ENCODE measurements around the gene PHF3. TPM values are rescaled to one million over a fixed set of nuclear protein-coding genes. Genes with fewer than 3 reads are reported as not detected.
"Not testable (repeated sequence)": the region's sequence is repeated elsewhere in the genome, so short reads cannot be mapped to it uniquely, and the experiment has no call there.

Gene PHF3
- total RNA-seq, 1 donor from 2014 or later: 61.1 TPM

GRCh38 chr6:63750400-63750799, 114.8 kb downstream of the PHF3 start:
- H3K36me3 ChIP-seq: no peaks in the 10 kb centered on the region
- no peak for TF ChIP-seq CTCF (IDR thresholded peaks at IDR 0.05)
- H3K4me1 ChIP-seq: no peaks in the 10 kb centered on the region
- no peak overlapping the region for H3K4me3 ChIP-seq
- H3K27ac ChIP-seq: no peak overlapping the region
- DNase-seq (no peak), ATAC-seq (no peak)
- intact Hi-C loops (cut with DNase I): no loop called here
- H3K27me3 ChIP-seq: no peaks in the 10 kb centered on the region
- no peaks in the 10 kb centered on the region for H3K9me3 ChIP-seq

GRCh38 chr6:63757275-63757674, 121.7 kb downstream of the PHF3 start:
- DNase-seq; ATAC-seq; H3K9me3 ChIP-seq; H3K27me3 ChIP-seq; H3K4me1 ChIP-seq; H3K27ac ChIP-seq; H3K36me3 ChIP-seq; H3K4me3 ChIP-seq; intact Hi-C loops (cut with DNase I): not testable (repeated sequence)

GRCh38 chr6:63757826-63758225, 122.2 kb downstream of the PHF3 start:
- Histone ChIP-seq H3K4me3 (no peak overlapping the region), H3K27me3 (no peaks in the 10 kb centered on the region), H3K4me1 (no peaks in the 10 kb centered on the region), H3K27ac (no peak overlapping the region), H3K9me3 (peaks cover 9% of the 10 kb centered on the region), H3K36me3 (peaks cover 4% of the 10 kb centered on the region)
- no peak for DNase-seq
- no peak for ATAC-seq
- intact Hi-C loops (cut with DNase I): no loop called here
- TF ChIP-seq CTCF (IDR thresholded peaks at IDR 0.05): no peak

- H3K4me1 ChIP-seq: no peaks in the 10 kb centered on the region
- ATAC-seq: no peak
- H3K4me3 ChIP-seq: no peak overlapping the region
- intact Hi-C loops (cut with DNase I): loop anchor here (10.0 kb wide), 1 partner anchor 165 kb away; no protein-coding TSS in a partner anchor
- peaks cover 4% of the 10 kb centered on the region for H3K36me3 ChIP-seq
- no peak for DNase-seq
- no peaks in the 10 kb centered on the region for H3K27me3 ChIP-seq
- H3K9me3 ChIP-seq: peaks cover 9% of the 10 kb centered on the region
- no peak overlapping the region for H3K27ac ChIP-seq
- TF ChIP-seq CTCF (IDR thresholded peaks at IDR 0.05): no peak
Observed at GRCh38 chr6:63759605-63760105, 124.1 kb downstream of the PHF3 start.

- Histone ChIP-seq H3K4me3 (no peak overlapping the region), H3K9me3 (peaks cover 9% of the 10 kb centered on the region), H3K36me3 (peaks cover 4% of the 10 kb centered on the region), H3K27me3 (no peaks in the 10 kb centered on the region), H3K4me1 (no peaks in the 10 kb centered on the region), H3K27ac (no peak overlapping the region)
- intact Hi-C loops (cut with DNase I): loop anchor here (10.0 kb wide), 1 partner anchor 165 kb away; no protein-coding TSS in a partner anchor
- TF ChIP-seq CTCF (IDR thresholded peaks at IDR 0.05): no peak
- ATAC-seq: no peak
- DNase-seq: no peak
Observed at GRCh38 chr6:63760199-63760598, 124.6 kb downstream of the PHF3 start.

DNA sequence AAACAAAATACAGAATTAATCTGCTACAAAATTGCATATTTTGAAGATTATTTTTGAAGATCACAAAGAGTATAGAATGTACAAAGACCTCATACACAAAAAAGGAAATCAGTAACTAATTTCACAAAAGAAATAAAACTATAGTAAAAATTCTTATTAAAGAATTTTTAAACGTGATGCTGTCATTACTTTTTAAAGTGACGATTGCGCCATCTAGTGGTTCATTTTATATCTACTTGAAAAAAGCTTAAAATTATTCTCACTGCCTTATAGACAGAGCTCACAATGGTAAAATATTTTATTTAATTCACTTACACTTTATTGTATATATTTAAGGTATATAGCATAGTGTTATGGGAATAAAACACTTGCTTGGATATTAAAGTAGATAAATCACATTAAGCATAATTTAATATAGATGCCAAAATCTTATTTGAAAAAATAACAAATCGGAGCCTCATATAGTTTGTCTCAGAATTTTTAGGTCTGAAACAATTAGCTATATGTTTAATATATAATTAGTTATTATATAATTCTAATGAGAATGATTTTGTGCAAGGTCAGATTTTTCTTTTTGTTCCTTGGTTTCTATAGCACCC, 128.8 kb downstream of the PHF3 start:
- no peak overlapping the region for H3K27ac ChIP-seq
- intact Hi-C loops (cut with DNase I): loop anchor here (10.0 kb wide), 1 partner anchor 170 kb away; no protein-coding TSS in a partner anchor
- no peaks in the 10 kb centered on the region for H3K9me3 ChIP-seq
- DNase-seq (no peak), ATAC-seq (no peak)
- no peak overlapping the region for H3K4me3 ChIP-seq
- peak; percentile 72 for TF ChIP-seq CTCF (IDR thresholded peaks at IDR 0.05)
- no peaks in the 10 kb centered on the region for H3K4me1 ChIP-seq
- no peaks in the 10 kb centered on the region for H3K36me3 ChIP-seq
- H3K27me3 ChIP-seq: no peaks in the 10 kb centered on the region

Other genes with a start within 250 kb of the PHF3 start
- 55.6 TPM for gene PTP4A1, start 63.3 kb upstream of the PHF3 start, total RNA-seq

Measured in upper lobe of right lung (tissue), 1 donor.